Lower lobe of right lung (tissue), 2 donors: ENCODE data around the gene LRCOL1. TPM values are rescaled to one million over a fixed set of nuclear protein-coding genes. Genes with fewer than 3 reads are reported as not detected.

Source experiments
- ATAC-seq, 2 donors: fragments of 200-7000 bp; cut with Tn5 transposase; one replicate each; pipeline ENCODE4 v1.9.1; 2020 to 2022; ENCODE audit warnings: mild to moderate bottlenecking in 2 of 2, moderate library complexity in 2 of 2
- DNase-seq: peaks from one replicate; pipeline ENCODE4 v3.0.0-alpha.2; 2020
- H3K27ac ChIP-seq: fragments of 200-600 bp; one replicate; pipeline ENCODE4 v1.8.0; 2022
- H3K27me3 ChIP-seq: fragments of 200-600 bp; one replicate; pipeline ENCODE4 v1.8.0; 2022; ENCODE audit warnings: low read depth
- H3K36me3 ChIP-seq: fragments of 200-600 bp; one replicate; pipeline ENCODE4 v1.8.0; 2022; ENCODE audit warnings: mild to moderate bottlenecking
- H3K4me1 ChIP-seq: fragments of 200-600 bp; one replicate; pipeline ENCODE4 v1.8.0; 2022
- H3K4me3 ChIP-seq: fragments of 200-600 bp; one replicate; pipeline ENCODE4 v1.8.0; 2022; ENCODE audit warnings: mild to moderate bottlenecking
- H3K9me3 ChIP-seq: fragments of 200-600 bp; one replicate; pipeline ENCODE4 v1.8.0; 2022
- intact Hi-C: fragments of 100-400 bp; cut with DNase I; formaldehyde crosslinking; loops from one replicate; pipeline ENCODE4 v1.11.0; 2022
- long read RNA-seq: library from polyadenylated mRNA; unstranded; transcript quantifications from one replicate; pipeline ENCODE4 v2.0.0, GENCODE V29; 2021
- total RNA-seq: library from RNA; stranded (reverse); fragmentation: NEBNext Ultra II Directional; extraction: Animal tissue kit (Norgen Biotek cat#: 25700); gene quantifications from one replicate; pipeline ENCODE4 v1.2.1, GENCODE V29; 2021
- TF ChIP-seq, protein P1 (sequence below): fragments of 200-600 bp; IDR thresholded peaks from one replicate; pipeline ENCODE4 v1.8.0; 2022; ENCODE audit warnings: antibody characterized with exemption, mild to moderate bottlenecking
- donor health status: DM: no; HTN: yes; CAD: no; lungs with severe emphysema.

Gene LRCOL1
- total RNA-seq = 2.3 TPM
- long read RNA-seq, partial matches to known transcripts = 0 of 4 reads
- long read RNA-seq, other reads (novel, unspliced or antisense) = 4 of 4 reads

DNA sequence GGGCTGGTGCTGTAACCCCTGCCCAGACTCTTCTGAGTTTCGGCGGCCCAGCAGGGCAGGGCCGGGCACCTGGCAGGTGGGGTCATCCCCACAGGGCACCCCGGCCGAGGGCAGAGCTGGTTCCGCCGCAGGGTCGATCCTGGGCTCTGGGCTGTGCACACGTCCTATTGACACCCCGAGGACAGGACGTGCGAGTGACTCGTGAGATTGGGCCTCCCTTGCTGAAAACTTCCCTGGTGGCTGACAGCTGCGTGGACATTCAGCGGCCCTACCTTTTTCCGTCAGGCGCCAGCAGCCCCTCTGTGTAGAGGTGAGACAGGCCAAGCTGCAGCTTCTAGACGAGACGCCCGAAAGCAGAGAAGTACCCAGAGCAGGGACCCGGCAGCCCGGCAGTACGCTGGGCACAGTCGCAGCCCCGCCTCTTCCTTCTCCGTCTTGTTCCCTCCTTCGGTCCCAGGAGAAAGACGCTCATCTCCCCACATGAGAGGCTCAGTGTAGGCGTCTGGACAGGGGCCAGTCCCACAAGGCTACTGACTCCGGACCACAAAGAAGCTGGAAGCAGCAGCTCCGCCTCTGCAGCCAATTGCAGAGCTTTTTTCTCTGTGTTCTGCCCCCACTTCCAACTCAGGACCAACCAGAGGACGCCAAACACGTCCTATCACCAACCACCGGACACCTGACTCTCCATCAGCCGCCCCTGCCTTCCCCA lies at the start of gene LRCOL1:
Gene LRCOL1, minus strand, starts transcription at position 532 of the 709 bp plus-strand sequence. CDS start 4,331 bp downstream, outside the sequence.
- peaks cover 43% of the 10 kb centered on the region for H3K27me3 ChIP-seq

DNA sequence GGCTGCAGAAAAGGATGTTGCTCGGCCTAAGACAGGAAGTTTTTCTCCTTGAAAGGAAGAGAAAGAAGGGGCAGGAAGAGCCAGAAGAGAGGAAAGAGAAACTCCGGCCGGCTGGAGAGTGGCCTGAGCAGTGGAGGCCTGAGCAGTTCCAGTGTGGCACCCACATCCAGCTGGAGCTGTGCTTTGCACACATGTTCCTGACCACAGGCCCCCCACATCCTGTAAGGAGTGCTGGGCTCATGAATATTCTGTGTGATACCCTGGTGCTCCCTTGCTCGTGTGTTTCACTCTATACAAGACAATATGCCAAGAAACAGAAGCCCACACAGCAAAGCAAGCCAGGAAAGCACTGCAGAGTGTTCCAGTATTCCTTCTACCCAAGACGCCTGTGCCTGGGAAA lies 49.7 kb upstream of the LRCOL1 start:
- no peak for ATAC-seq
- TF ChIP-seq, protein P1, sequence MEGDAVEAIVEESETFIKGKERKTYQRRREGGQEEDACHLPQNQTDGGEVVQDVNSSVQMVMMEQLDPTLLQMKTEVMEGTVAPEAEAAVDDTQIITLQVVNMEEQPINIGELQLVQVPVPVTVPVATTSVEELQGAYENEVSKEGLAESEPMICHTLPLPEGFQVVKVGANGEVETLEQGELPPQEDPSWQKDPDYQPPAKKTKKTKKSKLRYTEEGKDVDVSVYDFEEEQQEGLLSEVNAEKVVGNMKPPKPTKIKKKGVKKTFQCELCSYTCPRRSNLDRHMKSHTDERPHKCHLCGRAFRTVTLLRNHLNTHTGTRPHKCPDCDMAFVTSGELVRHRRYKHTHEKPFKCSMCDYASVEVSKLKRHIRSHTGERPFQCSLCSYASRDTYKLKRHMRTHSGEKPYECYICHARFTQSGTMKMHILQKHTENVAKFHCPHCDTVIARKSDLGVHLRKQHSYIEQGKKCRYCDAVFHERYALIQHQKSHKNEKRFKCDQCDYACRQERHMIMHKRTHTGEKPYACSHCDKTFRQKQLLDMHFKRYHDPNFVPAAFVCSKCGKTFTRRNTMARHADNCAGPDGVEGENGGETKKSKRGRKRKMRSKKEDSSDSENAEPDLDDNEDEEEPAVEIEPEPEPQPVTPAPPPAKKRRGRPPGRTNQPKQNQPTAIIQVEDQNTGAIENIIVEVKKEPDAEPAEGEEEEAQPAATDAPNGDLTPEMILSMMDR = no peak

More for the DNA sequence above, at the start of gene LRCOL1:
- H3K27ac ChIP-seq = no peak within 1 kb of the TSS
- H3K4me1 ChIP-seq = peaks cover 9% of the 10 kb centered on the region
- H3K4me3 ChIP-seq = peak within 1 kb of the TSS; percentile 36
- TF ChIP-seq, protein P1 = no peak
- DNase-seq = peak; percentile 76
- no peaks in the 10 kb centered on the region for H3K9me3 ChIP-seq
- H3K36me3 ChIP-seq = no peaks in the 10 kb centered on the region
- intact Hi-C loops = no loop called here
- peak; percentile 66 to 70 for ATAC-seq

GRCh38 chr12:132659146-132659545 lies 48.8 kb upstream of the LRCOL1 start:
- DNase-seq (no peak), ATAC-seq (no peak)
- no peaks in the 10 kb centered on the region for H3K4me1 ChIP-seq
- intact Hi-C loops = no loop called here
- H3K4me3 ChIP-seq = no peak overlapping the region
- no peaks in the 10 kb centered on the region for H3K27me3 ChIP-seq
- peaks cover 98% of the 10 kb centered on the region for H3K36me3 ChIP-seq
- no peak overlapping the region for H3K27ac ChIP-seq
- no peaks in the 10 kb centered on the region for H3K9me3 ChIP-seq
- TF ChIP-seq, protein P1 = no peak

More for the DNA sequence above, 49.7 kb upstream of the LRCOL1 start:
- DNase-seq = no peak
- Histone ChIP-seq H3K4me1 (no peaks in the 10 kb centered on the region), H3K27me3 (no peaks in the 10 kb centered on the region), H3K4me3 (no peak overlapping the region), H3K36me3 (peaks cover 95% of the 10 kb centered on the region), H3K9me3 (no peaks in the 10 kb centered on the region), H3K27ac (no peak overlapping the region)
- intact Hi-C loops = no loop called here

- H3K27ac ChIP-seq = no peak overlapping the region
- intact Hi-C loops = no loop called here
- H3K27me3 ChIP-seq = no peaks in the 10 kb centered on the region
- no peak for ATAC-seq
- H3K4me1 ChIP-seq = no peaks in the 10 kb centered on the region
- peaks cover 97% of the 10 kb centered on the region for H3K36me3 ChIP-seq
- TF ChIP-seq, protein P1 = no peak
- no peaks in the 10 kb centered on the region for H3K9me3 ChIP-seq
- no peak overlapping the region for H3K4me3 ChIP-seq
- DNase-seq = no peak
These were observed 47.9 kb upstream of the LRCOL1 start for GRCh38 chr12:132658149-132658894.

DNA sequence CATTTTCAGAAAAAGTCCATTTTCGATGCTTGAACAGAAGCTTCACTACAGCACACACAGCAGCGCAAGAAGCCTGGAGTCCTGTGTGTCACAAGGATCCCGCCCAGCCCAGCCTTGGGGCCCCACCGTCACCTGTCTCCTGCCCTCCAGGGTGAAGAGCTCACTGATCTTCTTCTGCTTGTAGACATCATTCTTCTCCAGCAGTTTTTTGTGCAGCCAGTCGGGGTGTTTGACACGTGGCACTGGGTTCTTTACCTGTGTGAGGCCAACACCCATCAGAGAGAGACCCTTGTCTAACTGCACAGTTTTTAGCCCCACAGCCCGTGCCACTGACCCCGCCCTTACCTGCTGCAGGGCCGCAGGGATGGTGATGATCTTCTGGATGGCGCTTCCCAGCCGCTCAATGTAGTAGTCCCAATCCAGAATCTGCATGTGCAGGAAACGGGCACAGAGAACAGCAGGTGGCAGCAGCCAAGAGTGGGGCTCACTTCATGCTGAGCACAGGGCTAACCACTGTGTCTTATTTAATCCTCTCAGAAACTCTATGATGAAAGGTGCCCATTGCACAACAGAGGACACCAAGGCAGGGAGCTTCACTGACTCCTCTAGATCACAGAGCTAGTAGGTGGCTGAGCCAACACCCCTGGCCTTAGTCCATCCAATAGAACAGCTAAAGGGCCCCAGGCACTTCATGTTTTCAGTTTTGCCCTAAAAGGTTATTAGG lies 46.8 kb upstream of the LRCOL1 start:
- H3K36me3 ChIP-seq = peaks cover 97% of the 10 kb centered on the region

More for the DNA sequence above, 46.8 kb upstream of the LRCOL1 start:
- intact Hi-C loops = no loop called here
- no peak overlapping the region for H3K27ac ChIP-seq
- ATAC-seq (no peak), DNase-seq (no peak)
- TF ChIP-seq, protein P1 = no peak
- no peaks in the 10 kb centered on the region for H3K9me3 ChIP-seq
- H3K27me3 ChIP-seq = no peaks in the 10 kb centered on the region
- no peak overlapping the region for H3K4me3 ChIP-seq
- H3K4me1 ChIP-seq = no peaks in the 10 kb centered on the region
